Stimulated activated CD8-positive, alpha-beta memory T cell treated with anti-CD3 and anti-CD28 coated beads, Interleukin-15, amount 100 ng/mL, for 48 hours (primary cell): ENCODE data around the gene COL11A1.
"Not testable (repeated sequence)": the region's sequence is repeated elsewhere in the genome, so short reads cannot be mapped to it uniquely, and the experiment has no call there.

Experiments used
- DNase-seq, 2 donors: peaks; one replicate each; pipeline ENCODE4 v3.0.0-alpha.2; 2020; ENCODE audit warnings: low read depth in 2 of 2

Gene COL11A1

GRCh38 chr1:102837551-102837950, 270.8 kb downstream of the COL11A1 start:
- DNase-seq = no peak

GRCh38 chr1:102836991-102837390, 271.3 kb downstream of the COL11A1 start:
- DNase-seq = no peak

GRCh38 chr1:102834688-102835320, 273.5 kb downstream of the COL11A1 start:
- no peak for DNase-seq

GRCh38 chr1:102833151-102833550, 275.2 kb downstream of the COL11A1 start:
- DNase-seq = no peak

GRCh38 chr1:102826706-102827105, 281.6 kb downstream of the COL11A1 start:
- not testable (repeated sequence) for DNase-seq
